ENCODE results near the gene PLD1.

PLD1 gene

DNA sequence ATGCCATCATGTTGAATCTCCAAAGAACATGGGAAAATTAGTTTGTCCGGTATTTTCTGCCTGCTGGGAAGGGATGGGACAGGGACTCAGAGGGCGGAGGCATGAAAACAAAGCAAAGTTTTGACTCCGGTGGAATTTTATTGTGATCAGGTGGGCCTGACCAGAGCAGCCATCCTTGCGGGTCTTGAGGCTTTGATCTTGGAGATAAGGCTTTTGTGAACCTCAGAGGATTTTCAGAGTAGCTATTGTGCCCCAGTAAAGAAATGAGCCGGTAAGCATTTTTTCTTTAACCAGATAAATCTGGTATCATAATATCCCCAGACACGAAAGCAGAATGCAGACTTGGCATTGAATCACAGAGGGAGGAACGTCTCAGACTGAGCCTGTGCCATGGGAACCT, 250.7 kb downstream of the PLD1 start:
- no peak for DNase-seq (ENCODE audit: low read depth)

DNA sequence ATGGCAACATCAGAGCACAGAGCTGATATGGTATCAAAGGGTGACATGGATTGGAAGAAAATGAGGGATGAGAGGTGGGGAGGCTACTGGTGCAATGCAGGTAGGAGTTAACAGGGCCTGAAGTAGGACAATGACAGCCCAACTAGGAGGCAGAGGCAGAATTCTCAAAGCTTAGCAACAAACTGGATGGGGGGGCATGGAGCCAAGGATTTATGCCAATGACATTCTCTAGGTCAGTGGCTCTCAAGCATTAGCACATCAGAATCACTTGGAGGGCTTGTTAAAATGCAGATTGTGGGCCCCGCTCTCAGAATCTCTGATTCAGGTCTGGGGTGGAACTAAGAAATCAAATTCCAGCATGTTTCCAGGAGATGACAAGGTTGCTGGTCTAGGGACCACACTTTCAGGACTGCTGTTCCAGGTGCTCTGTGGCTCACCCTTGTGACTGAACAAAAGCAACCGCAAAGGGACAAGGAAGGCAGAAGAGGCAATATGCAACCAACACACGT, 252.0 kb downstream of the PLD1 start:
- DNase-seq (ENCODE audit: low read depth), result no peak

DNA sequence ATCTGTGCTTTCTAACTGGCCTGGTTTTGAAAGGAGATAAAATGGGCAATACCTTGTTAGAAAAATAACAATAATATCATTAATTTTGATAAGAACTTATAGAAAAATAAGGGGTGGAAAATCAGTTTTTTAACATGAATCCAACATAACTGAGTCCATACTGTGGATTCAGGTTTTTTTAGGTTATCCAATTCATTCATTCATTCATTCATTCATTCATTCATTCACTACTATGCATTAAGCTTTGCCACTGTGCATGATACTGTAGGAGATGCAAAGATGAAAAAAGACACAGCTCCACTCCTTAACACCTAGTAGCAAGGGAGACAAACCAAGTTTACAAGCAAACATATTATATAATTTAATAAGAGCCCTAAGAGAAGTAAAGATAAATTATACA, 253.1 kb downstream of the PLD1 start:
- no peak for DNase-seq (ENCODE audit: low read depth)

GRCh38 chr3:171556574-171557145, 253.6 kb downstream of the PLD1 start:
- DNase-seq (ENCODE audit: low read depth), result no peak

- DNase-seq (ENCODE audit: low read depth), result no peak
Observed at GRCh38 chr3:171556148-171556547, 254.1 kb downstream of the PLD1 start.

DNA sequence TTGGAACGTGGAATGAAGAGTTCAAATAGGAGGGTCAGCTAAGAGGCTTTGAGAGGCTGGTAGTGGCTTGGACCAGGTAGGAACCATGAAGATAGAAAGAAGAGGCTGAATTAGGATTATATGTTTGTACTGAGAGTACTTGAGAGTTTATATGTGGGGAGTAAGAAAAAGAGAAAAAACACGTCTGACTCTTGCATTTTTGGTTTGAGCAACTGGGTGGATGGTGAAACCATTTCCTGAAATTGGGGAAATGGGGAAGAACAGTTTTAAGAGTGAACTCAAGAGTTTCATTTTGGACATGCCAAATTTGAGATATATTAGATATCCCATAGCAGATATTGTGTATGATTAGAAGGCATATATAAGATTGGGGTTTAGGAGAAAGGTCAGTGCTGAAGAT, 257.2 kb downstream of the PLD1 start:
- DNase-seq (ENCODE audit: low read depth), result no peak

- no peak for DNase-seq (ENCODE audit: low read depth)
Observed at GRCh38 chr3:171552531-171552930, 257.8 kb downstream of the PLD1 start.

GRCh38 chr3:171551296-171551695, 259.0 kb downstream of the PLD1 start:
- DNase-seq (ENCODE audit: low read depth), result no peak
